Right lung (tissue), 5 donors: ENCODE results near the gene RAB3B. TPM values are rescaled to one million over a fixed set of nuclear protein-coding genes. Genes with fewer than 3 reads are reported as not detected.
"Not testable (repeated sequence)": the region's sequence is repeated elsewhere in the genome, so short reads cannot be mapped to it uniquely, and the experiment has no call there.

Source experiments
- DNase-seq, 2 donors: peaks; one replicate each; pipeline ENCODE4 v3.0.0-alpha.2; 2013
- polyA plus RNA-seq, 5 donors: library from polyadenylated mRNA; unstranded; fragments of 120-200 nt; gene quantifications; one replicate each; pipeline versions ENCODE4 v1.2.1 to v1.2.3, GENCODE V29; 2013; ENCODE audit warnings: inconsistent platforms in 1 of 5, low replicate concordance in 1 of 5; ENCODE audit not compliant: insufficient read length in 5 of 5, insufficient read depth in 1 of 5

Gene RAB3B
- polyA plus RNA-seq, 5 donors: 0.24 to 0.54 (median 0.39) TPM

DNA sequence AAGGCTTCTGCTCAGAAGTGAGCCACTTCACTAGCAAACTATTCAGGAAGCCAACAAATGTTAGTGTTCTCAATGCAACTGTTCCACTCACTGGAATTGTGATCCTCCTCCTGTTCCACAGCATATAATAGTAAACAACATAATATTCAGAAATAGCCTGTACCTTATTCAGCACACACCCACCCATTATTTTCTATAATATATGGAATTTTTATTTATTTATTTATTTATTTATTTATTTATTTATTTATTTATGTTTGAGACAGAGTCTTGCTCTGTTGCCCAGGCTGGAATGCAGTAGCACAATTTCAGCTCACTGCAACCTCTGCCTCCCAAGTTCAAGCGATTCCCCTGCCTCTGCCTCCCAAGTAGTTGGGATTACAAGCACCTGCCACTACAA, 117.2 kb downstream of the RAB3B start:
- not testable (repeated sequence) for DNase-seq

DNA sequence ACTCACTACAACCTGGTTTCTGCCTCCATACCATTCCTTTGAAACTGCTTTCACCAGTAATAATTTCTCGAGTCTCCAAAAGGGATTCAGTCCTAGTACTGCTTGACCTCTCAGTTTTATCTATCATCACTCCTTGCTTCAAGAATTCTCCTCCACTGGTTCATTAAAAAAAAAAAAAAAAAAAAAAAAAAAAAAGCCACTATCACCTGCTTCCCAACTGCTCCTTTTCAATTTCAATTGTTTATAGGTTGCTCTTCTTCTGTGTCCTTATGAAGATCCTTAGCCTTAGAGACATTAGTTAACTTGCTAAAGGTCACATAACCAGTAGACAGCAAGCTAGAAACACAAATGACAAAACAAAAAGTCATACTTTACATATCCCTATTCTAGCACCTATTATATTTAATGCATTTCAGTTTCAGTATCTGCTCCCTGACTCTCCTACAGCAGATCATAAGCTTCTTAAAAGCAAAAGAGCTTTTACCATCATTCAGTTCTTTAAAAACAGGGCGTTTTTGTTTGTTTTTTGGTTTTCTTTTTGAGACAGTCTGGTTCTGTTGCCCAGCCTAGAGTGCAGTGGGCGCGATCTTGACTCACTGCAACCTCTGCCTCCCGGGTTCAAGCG, 119.0 kb downstream of the RAB3B start:
- no peak for DNase-seq

DNA sequence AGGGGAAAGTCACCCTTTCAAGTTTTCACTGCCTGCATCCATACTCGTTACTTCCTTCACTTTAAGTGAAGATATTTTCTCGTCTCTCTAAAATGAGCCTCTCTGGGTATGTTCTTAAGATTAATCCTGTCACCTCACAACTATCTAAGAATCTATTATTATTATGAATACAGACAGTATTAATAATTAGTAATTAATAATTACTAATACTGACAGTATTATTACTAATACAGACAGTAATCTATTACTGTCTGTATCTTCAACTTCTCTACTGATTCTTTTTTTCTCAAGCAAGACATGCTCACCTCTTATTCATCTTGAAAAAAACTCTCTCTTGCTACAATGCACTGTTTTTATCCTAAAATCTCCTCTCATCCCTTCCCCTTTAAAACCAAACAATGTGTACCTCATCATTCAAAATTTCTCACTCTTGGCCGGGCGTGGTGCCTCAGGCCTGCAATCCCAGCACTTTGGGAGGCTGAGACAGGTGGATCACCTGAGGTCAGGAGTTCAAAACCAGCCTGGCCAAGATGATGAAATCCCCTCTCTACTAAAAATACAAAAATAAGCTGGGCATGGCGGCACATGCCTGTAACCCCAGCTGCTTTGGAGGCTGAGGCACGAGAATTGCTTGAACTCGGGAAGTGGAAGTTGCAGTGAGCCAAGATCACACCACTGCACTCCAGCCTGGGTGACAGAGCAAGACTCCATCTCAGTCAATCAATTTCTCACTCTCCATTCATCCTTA, 119.7 kb downstream of the RAB3B start:
- no peak for DNase-seq

DNA sequence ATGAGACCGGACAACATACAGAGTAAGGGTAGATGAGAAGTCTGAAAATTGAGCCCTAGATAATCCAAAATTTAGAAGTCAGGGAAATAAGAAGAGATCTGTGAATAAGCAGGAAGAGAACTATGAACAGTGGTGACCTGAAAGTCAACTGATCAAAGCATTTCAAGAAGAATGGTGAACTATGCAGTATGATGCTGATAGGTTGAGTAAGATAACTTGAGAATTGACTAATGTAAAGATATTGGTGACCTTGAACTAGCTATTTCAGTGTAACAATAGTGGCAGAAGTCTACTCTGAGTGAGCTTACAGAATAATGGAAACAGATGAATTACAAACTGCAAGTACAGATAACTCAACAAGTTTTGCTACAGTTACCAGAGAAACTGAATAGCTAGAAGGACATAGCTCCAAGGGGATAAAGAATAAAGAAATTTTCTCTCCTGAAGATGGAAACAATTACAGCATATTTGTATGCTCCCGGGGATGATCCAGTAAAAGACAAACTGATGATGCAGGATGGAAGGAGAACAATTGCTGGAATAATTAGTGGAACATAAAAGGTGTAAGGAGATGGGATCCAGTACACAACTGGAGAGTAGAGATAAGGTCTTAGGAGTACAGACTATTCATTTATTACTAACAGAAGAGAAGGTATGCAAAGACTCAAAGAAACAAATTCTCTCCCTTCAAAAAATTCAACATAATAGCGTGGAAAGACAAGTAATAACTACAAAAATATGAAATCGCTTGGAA, 122.8 kb downstream of the RAB3B start:
- DNase-seq: no peak

DNA sequence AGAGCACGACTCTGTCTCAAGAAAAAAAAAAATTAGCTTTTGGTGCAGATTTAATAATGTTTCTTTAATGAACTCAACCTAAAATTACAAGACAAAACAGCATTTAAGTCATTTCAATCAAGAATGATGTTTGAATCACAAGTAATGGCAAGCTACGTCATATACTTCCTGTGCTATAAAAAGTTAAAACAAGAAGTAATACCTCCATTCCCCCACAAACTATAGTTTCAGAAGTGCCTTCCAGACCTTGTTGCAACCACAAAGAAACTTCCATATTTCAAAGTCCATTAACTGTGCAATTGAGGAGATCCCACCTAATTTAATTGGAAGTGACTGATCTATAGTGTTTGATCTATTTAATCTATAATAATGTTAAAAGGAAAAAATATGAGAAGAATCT, 127.1 kb downstream of the RAB3B start:
- DNase-seq: no peak

DNA sequence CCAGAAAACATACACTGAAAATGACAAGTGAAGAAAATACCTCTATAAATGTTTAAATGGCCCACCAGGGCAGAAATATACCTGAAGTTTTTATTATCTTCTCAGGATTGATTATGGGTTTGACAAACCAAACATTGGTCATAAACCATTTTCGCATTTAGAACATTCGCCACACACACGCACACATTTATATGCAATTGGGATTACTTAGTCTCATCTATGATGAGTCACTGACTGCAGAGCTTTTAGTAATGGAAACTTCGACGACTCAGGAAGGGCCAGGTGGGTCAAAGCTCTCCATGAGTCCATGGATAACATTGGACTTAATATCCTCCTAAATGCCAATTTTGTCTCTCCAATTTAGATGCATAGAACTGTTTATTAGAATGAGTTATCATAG, 128.8 kb downstream of the RAB3B start:
- DNase-seq: no peak

DNA sequence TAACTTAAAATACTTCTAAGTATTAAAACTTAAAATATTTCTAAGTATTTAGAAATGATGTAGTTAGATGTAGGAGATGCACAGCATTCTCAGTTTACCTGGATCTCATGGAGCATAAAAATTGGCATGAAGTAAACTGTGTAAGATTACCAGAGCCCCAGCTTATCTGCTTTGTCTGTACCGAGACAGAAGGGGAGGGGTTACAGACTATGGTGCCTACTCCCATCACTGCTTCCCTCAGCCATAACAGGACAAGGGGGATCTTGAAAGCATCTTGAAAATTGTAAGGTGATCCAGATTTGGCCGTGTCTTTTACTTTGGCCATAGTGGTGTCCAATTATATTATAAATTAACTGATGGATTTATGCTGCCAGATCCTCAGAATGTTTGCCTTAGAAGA, 130.8 kb downstream of the RAB3B start:
- no peak for DNase-seq

DNA sequence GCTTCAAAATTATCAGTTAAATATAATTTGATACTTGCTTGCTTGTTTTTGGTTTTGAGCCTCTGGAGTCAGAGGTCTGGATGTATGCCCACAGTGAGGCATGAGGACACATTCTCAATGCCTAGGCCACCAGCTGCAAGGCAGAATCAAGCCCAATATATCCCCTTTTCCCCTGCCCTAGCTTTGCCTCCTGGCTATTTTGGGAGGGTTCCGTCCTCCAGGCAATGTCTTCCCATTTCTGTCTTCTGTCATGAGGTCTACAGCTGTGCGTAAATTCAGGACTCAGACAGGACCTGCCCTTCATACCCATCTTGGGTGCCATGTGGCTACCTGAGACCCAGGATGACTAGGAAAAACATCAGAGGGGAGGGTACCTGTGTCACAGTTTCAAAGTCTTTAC, 131.2 kb downstream of the RAB3B start:
- no peak for DNase-seq

DNA sequence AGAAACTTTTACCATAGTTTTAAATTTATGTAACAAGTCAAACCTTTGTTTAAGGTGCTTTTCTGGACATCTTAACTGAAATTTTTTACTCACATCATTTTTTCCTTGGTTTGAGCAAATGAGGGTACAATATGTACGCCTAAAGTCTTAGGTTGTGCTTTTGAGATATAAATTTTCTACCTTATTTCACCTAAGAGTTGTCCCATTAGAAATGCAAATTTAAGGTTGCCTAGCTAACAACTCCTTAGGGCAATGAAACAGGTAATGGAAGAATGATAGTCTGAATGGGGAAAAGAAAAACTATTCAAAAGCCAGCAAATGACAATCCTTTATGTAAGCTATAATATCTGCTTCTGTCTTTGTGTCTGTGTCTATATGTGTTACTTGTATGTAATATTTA, 131.6 kb downstream of the RAB3B start:
- no peak for DNase-seq

Other genes with a start within 250 kb of the RAB3B start
- gene NRDC, start 112.0 kb downstream of the RAB3B start, polyA plus RNA-seq: 100 to 1,000 TPM; 131 to 178 (median 161) TPM
- gene KTI12, start 43.1 kb upstream of the RAB3B start, polyA plus RNA-seq: 1 to 10 TPM; 3.7 to 6.0 (median 5.1) TPM
- gene TXNDC12, start 64.5 kb upstream of the RAB3B start, polyA plus RNA-seq: 10 to 100 TPM; 52.1 to 60.9 (median 58.0) TPM
- 10 to 100 TPM; 65.4 to 80.8 (median 75.3) TPM for gene BTF3L4, start 65.6 kb upstream of the RAB3B start, polyA plus RNA-seq
- gene ZFYVE9, start 151.4 kb upstream of the RAB3B start, polyA plus RNA-seq: 10 to 100 TPM; 25.6 to 35.9 (median 33.0) TPM